RWPE2 (cell line): ENCODE results near the gene FIGLA.
A peak's percentile ranks its signal among the peaks of the same experiment; 100 is the strongest.

Experiments used
- ATAC-seq: fragments of 200-7000 bp; cut with Tn5 transposase; 3 replicates; pipeline ENCODE4 v1.9.1; 2021; ENCODE audit warnings: low read depth
- DNase-seq: peaks from one replicate; pipeline ENCODE4 v3.0.0-alpha.2; 2020; ENCODE audit warnings: low spot score
- H3K27ac ChIP-seq: fragments of 450-650 bp; 2 replicates; pipeline ENCODE4 v1.5.1; 2017; ENCODE audit warnings: mild to moderate bottlenecking; ENCODE audit not compliant: poor library complexity, severe bottlenecking
- H3K27me3 ChIP-seq: fragments of 250-450 bp; sonication (Bioruptor Pico); 2 replicates; pipeline ENCODE4 v1.5.1; 2021; ENCODE audit warnings: mild to moderate bottlenecking, moderate library complexity; ENCODE audit not compliant: insufficient read depth, poor library complexity, severe bottlenecking
- H3K36me3 ChIP-seq: fragments of 250-450 bp; sonication (Bioruptor Pico); 2 replicates; pipeline ENCODE4 v1.5.1; 2020; ENCODE audit warnings: low read depth, mild to moderate bottlenecking, moderate library complexity
- H3K4me1 ChIP-seq: fragments of 250-450 bp; sonication (Bioruptor Pico); 2 replicates; pipeline ENCODE4 v1.5.1; 2021; ENCODE audit warnings: mild to moderate bottlenecking, moderate library complexity; ENCODE audit not compliant: insufficient read depth, poor library complexity, severe bottlenecking
- H3K4me3 ChIP-seq: fragments of 250-450 bp; sonication (Bioruptor Pico); 2 replicates; pipeline ENCODE4 v1.5.1; 2021; ENCODE audit warnings: mild to moderate bottlenecking, moderate library complexity; ENCODE audit not compliant: severe bottlenecking
- H3K9me3 ChIP-seq: fragments of 250-450 bp; sonication (Bioruptor Pico); 2 replicates; pipeline ENCODE4 v1.5.1; 2021; ENCODE audit warnings: mild to moderate bottlenecking, moderate library complexity; ENCODE audit not compliant: severe bottlenecking
- CTCF ChIP-seq: fragments of 450-650 bp; IDR thresholded peaks from one replicate; pipeline ENCODE4 v1.5.1; 2017; ENCODE audit warnings: mild to moderate bottlenecking, moderate library complexity; ENCODE audit not compliant: poor library complexity, severe bottlenecking

Gene FIGLA

GRCh38 chr2:70769450-70769849 lies 21.0 kb downstream of the FIGLA start:
- H3K27me3 ChIP-seq = peaks cover 61% of the 10 kb centered on the region
- DNase-seq = no peak
- no peaks in the 10 kb centered on the region for H3K4me1 ChIP-seq
- ATAC-seq = no peak
- no peak overlapping the region for H3K4me3 ChIP-seq
- no peak for TF ChIP-seq CTCF
- H3K9me3 ChIP-seq = no peaks in the 10 kb centered on the region
- H3K27ac ChIP-seq = no peak overlapping the region
- H3K36me3 ChIP-seq = no peaks in the 10 kb centered on the region

GRCh38 chr2:70768590-70769085 lies 21.8 kb downstream of the FIGLA start:
- H3K27me3 ChIP-seq = peaks cover 65% of the 10 kb centered on the region
- DNase-seq (no peak), ATAC-seq (no peak)
- no peak overlapping the region for H3K27ac ChIP-seq
- no peaks in the 10 kb centered on the region for H3K4me1 ChIP-seq
- TF ChIP-seq CTCF = no peak
- no peak overlapping the region for H3K4me3 ChIP-seq
- H3K36me3 ChIP-seq = no peaks in the 10 kb centered on the region
- no peaks in the 10 kb centered on the region for H3K9me3 ChIP-seq

GRCh38 chr2:70767699-70768589 lies 22.5 kb downstream of the FIGLA start, which contains the start of gene ADD2:
Gene ADD2, minus strand, starts transcription at chr2:70768200. Its CDS starts 61,792 bp downstream, at chr2:70706408.
- TF ChIP-seq CTCF = peak; percentile 46
- Histone ChIP-seq H3K4me1 (no peaks in the 10 kb centered on the region), H3K27ac (no peak within 1 kb of the TSS), H3K4me3 (peak within 1 kb of the TSS; percentile 22), H3K27me3 (peaks cover 63% of the 10 kb centered on the region), H3K36me3 (no peaks in the 10 kb centered on the region), H3K9me3 (no peaks in the 10 kb centered on the region)
- DNase-seq (no peak), ATAC-seq (peak; percentile 64)

DNA sequence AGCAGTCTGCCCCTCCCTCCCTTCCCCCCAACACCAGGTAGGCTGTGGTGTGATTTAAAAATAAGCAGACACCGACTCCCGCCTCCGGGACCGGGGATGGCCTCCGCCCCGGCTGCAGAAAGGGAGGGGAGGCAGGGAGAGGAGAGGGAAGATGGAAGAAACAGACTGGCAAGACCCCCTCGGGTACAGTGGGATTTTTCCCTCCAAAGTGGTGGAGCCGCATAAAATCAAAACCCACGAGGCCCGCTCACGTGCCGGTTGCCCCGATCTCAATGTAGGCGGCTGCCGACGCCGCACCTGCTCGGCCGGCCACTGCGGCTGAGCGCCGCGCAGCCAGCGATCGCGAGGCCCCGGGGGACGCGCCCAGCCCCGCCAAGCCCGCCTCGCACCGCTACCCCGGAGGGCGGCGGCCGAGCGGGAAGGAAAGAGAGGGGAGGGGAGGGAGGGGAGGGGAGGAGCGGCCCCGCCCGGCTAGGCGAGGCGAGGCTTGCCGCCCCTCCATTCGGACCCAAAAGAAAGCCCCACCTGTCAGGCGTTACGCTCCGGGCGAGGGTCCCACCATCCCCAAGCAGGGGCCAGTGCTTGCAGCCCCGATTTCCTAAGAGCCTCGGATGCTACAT lies 23.3 kb downstream of the FIGLA start:
- Histone ChIP-seq H3K4me1 (no peaks in the 10 kb centered on the region), H3K27ac (no peak overlapping the region), H3K9me3 (no peaks in the 10 kb centered on the region), H3K36me3 (no peaks in the 10 kb centered on the region), H3K27me3 (peaks cover 62% of the 10 kb centered on the region), H3K4me3 (peak overlapping the region; percentile 22)
- no peak for DNase-seq
- ATAC-seq = peak; percentile 55; the same call in 2 of the 3 replicates
- TF ChIP-seq CTCF = no peak
